Epithelial cell of proximal tubule (primary cell): ENCODE measurements around the gene CDH22. TPM values are rescaled to one million over a fixed set of nuclear protein-coding genes. Genes with fewer than 3 reads are reported as not detected.

Experiments
- DNase-seq: peaks from one replicate; pipeline ENCODE4 v3.0.0-alpha.2; 2011; ENCODE audit warnings: low read depth
- H3K4me3 ChIP-seq: 2 replicates; pipeline ENCODE4 v1.5.1; 2011; ENCODE audit warnings: low read depth, mild to moderate bottlenecking, low read length
- total RNA-seq: library from RNA; depleted of rRNA; stranded (reverse); fragments of >200 nt; gene quantifications from 2 replicates; pipeline ENCODE4 v1.2.3, GENCODE V29; 2015
- TF ChIP-seq, protein P1 (sequence below): conservative IDR thresholded peaks from 2 replicates; pipeline ENCODE4 v1.5.1; 2012; ENCODE audit warnings: low read depth, mild to moderate bottlenecking, low read length

CDH22 gene
- total RNA-seq, 1 donor from 2014 or later = not detected

DNA sequence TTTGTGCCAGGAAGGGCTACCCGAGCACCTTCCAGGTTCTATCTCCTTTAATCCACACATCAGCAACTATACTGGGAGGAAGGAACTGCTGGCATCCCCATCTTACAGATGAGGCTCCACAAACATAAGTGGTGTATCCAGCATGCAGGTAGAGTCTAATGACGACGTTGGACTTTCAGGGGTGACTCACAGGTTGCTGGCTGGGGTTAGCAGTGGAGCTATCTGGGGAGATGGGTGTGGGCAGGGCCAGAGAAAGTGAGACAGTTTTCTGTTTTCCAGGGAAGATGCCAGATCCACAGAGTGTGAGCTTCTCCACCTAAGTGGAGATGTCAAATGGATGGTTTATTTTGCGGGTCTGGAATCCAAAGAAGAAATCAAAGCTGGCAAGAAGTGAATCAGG, 31.8 kb downstream of the CDH22 start:
- DNase-seq = no peak
- TF ChIP-seq, protein P1, sequence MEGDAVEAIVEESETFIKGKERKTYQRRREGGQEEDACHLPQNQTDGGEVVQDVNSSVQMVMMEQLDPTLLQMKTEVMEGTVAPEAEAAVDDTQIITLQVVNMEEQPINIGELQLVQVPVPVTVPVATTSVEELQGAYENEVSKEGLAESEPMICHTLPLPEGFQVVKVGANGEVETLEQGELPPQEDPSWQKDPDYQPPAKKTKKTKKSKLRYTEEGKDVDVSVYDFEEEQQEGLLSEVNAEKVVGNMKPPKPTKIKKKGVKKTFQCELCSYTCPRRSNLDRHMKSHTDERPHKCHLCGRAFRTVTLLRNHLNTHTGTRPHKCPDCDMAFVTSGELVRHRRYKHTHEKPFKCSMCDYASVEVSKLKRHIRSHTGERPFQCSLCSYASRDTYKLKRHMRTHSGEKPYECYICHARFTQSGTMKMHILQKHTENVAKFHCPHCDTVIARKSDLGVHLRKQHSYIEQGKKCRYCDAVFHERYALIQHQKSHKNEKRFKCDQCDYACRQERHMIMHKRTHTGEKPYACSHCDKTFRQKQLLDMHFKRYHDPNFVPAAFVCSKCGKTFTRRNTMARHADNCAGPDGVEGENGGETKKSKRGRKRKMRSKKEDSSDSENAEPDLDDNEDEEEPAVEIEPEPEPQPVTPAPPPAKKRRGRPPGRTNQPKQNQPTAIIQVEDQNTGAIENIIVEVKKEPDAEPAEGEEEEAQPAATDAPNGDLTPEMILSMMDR = no peak
- no peak overlapping the region for H3K4me3 ChIP-seq

DNA sequence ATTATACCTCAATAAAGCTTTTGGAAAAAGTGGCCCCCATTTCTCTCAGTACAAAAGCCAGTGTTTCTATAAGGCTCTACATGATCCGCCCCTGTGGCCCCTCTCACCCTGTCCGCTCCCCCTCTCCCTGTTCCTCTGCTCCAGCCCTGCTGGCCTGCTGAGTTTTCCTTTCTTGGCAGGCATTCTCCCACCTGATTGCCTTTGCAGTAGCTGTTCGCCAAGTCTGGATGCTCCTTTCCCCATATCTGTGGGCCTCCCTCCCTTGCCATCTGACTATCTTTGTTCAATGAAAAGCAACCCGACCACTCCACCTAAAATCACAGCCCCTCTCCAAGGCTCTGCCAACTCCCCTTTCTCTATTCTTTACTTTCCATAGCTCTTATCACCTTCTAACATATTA, 33.2 kb downstream of the CDH22 start:
- H3K4me3 ChIP-seq = no peak overlapping the region
- no peak for DNase-seq
- TF ChIP-seq, protein P1 = no peak

DNA sequence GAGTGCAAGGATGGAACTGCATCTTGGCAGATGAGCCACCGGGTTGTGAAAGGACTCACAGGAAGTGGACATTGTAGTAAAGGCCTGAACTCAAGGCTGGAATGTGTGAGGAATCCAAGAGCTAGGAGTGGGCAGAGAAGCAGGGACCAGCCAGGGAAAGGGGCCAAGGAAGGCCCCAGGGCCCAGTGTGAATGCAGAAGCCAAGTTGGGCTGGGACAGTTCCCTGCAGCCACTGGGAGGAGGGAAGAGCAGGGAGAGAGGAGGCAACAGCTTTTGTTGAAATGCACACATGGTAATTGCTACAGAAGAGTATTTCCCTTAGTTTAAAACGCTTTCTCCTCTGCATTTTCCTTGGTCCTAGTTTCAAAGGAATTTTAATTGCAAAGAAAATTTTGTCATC, 34.6 kb downstream of the CDH22 start:
- H3K4me3 ChIP-seq = no peak overlapping the region
- TF ChIP-seq, protein P1 = no peak
- DNase-seq = no peak

DNA sequence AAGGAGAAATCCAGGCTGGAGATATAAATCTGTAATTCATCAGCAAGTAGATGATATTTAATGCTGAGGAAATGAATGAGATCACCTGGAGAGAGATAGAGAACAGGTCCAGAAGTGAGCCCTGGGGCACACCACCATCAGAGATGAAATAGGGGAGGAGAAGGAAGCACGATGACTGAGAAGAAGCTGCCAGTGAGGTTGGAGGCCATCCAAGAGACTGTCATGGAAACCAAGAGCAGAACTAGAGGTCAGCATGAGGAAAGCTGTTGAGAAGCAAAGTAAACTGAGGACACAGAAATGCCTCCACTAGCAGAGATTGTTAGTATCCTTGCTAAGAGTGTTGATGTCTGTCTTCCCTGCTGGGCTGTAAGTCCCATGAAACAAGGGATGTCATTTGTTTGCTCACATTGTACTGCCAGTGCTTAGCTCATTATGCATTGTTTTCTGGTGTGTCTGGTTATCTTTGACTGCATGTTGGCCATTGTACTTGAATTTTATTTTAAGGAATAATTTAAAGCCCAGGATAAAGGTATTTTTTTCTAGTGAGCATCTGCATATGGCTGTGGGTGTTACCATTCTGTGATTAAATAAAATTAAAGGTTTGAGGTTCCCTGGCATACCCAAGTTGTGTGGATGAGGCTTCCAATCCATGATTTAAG, 35.8 kb downstream of the CDH22 start:
- TF ChIP-seq, protein P1 = no peak
- DNase-seq = no peak
- H3K4me3 ChIP-seq = no peak overlapping the region

DNA sequence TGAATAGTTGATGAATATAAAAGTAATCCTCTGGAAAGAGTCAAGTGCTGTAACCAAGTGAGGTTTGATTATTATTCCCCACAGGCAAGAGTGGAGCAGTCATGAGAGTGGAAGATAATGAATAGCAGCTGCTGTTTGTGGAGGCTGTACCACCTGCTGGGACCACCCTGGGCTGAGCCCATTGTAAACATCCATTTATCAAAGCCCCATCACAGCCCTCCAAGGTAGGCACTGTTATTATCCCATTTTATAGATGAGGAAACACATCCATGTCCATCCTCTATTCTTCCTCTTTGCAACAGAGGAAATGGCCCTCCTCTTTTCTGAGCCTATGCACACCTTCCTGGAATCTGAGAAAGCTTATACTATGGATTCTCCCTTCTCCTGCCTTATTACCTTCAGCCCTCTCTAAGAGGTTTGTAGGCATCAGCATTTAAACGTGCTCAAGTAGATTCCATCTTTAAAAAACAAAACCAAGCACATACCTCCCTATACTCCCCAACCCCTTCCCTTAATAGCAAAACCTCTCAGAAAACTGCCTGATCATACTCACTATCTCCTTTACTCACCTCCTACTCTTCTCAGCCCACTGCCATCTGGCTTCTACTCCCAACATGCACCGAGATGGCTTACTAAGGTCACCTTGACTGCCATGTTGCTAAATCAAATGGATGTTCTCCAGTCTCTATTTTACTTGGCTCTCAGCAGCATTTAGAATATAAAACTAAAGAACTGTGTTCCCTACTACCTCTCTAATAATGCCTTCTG, 37.1 kb downstream of the CDH22 start:
- H3K4me3 ChIP-seq = no peak overlapping the region
- DNase-seq = no peak
- TF ChIP-seq, protein P1 = no peak

DNA sequence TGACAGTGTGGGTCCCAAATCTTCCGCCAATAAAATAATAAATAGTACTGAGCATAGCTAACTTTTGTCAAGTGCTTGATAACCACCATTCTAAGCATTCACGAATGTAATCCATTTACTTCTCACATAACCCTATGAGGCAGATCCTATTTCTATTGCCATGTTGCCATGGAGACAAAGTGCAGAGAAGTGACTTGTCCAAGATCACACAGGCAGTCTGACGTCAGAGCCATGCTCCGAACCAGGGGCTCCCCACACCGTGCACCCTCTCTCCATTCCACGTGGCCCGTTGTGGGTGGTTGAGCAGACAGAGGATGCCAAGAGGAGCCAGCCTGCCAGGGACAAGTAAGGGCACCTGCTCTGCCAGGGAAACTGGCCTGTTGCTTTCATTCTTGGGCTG, 38.9 kb downstream of the CDH22 start:
- DNase-seq = no peak
- TF ChIP-seq, protein P1 = no peak
- no peak overlapping the region for H3K4me3 ChIP-seq
